Measurements from ENCODE around the gene RBM20.
"Not testable (repeated sequence)": the region's sequence is repeated elsewhere in the genome, so short reads cannot be mapped to it uniquely, and the experiment has no call there.

The RBM20 gene

GRCh38 chr10:110704906-110705476, 60.9 kb downstream of the RBM20 start:
- DNase-seq (ENCODE audit: low spot score) = no peak

GRCh38 chr10:110705596-110705995, 61.5 kb downstream of the RBM20 start:
- not testable (repeated sequence) for DNase-seq (ENCODE audit: low spot score)

GRCh38 chr10:110706690-110707098, 62.6 kb downstream of the RBM20 start:
- DNase-seq (ENCODE audit: low spot score) = no peak

- DNase-seq (ENCODE audit: low spot score) = no peak
Observed at GRCh38 chr10:110708776-110709443, 64.8 kb downstream of the RBM20 start.

- no peak for DNase-seq (ENCODE audit: low spot score)
Observed at GRCh38 chr10:110709444-110709828, 65.3 kb downstream of the RBM20 start.

- no peak for DNase-seq (ENCODE audit: low spot score)
Observed at GRCh38 chr10:110709964-110710587, 65.9 kb downstream of the RBM20 start.

- no peak for DNase-seq (ENCODE audit: low spot score)
Observed at GRCh38 chr10:110710621-110711020, 66.5 kb downstream of the RBM20 start.

- DNase-seq (ENCODE audit: low spot score) = no peak
Observed at GRCh38 chr10:110711382-110711781, 67.2 kb downstream of the RBM20 start.

GRCh38 chr10:110714356-110714755, 70.2 kb downstream of the RBM20 start:
- DNase-seq (ENCODE audit: low spot score) = no peak

GRCh38 chr10:110717781-110718589, 73.8 kb downstream of the RBM20 start:
- DNase-seq (ENCODE audit: low spot score) = peak; percentile 93

- DNase-seq (ENCODE audit: low spot score) = no peak
Observed at GRCh38 chr10:110721406-110722038, 77.4 kb downstream of the RBM20 start.

- no peak for DNase-seq (ENCODE audit: low spot score)
Observed at GRCh38 chr10:110723224-110723891, 79.2 kb downstream of the RBM20 start.

- DNase-seq (ENCODE audit: low spot score) = no peak
Observed at GRCh38 chr10:110724116-110724921, 80.2 kb downstream of the RBM20 start.

GRCh38 chr10:110724937-110725336, 80.8 kb downstream of the RBM20 start:
- no peak for DNase-seq (ENCODE audit: low spot score)

- peak; percentile 39 for DNase-seq (ENCODE audit: low spot score)
Observed at GRCh38 chr10:110725801-110726630, 81.9 kb downstream of the RBM20 start.

- not testable (repeated sequence) for DNase-seq (ENCODE audit: low spot score)
Observed at GRCh38 chr10:110727785-110728184, 83.6 kb downstream of the RBM20 start.

GRCh38 chr10:110730345-110731050, 86.4 kb downstream of the RBM20 start:
- no peak for DNase-seq (ENCODE audit: low spot score)

- no peak for DNase-seq (ENCODE audit: low spot score)
Observed at GRCh38 chr10:110733218-110733952, 89.2 kb downstream of the RBM20 start.

Data from SK-N-DZ (cell line).